ENCODE data around the gene DENND10.
"Not testable (repeated sequence)": the region's sequence is repeated elsewhere in the genome, so short reads cannot be mapped to it uniquely, and the experiment has no call there.

DENND10 gene

DNA sequence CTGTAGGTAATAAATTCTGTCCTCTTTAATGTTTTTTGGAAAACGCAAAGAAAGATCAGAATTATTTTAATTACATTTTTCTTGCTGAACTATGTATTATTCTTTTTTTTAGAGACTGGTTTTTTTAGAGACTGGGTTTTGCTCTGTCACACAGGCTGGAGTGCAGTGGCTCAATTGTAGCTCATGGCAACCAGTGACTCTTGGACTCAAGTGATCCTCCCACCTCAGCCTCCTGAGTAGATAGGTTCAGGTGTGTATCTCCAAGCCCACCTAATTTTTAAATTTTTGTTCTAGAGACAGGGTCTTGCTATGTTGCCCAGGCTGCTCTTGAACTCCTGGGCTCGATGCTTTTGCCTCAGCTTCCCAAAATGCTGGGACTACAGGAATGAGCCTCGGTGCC lies 5.3 kb upstream of the DENND10 start:
- no peak for DNase-seq (ENCODE audit: low read depth)

DNA sequence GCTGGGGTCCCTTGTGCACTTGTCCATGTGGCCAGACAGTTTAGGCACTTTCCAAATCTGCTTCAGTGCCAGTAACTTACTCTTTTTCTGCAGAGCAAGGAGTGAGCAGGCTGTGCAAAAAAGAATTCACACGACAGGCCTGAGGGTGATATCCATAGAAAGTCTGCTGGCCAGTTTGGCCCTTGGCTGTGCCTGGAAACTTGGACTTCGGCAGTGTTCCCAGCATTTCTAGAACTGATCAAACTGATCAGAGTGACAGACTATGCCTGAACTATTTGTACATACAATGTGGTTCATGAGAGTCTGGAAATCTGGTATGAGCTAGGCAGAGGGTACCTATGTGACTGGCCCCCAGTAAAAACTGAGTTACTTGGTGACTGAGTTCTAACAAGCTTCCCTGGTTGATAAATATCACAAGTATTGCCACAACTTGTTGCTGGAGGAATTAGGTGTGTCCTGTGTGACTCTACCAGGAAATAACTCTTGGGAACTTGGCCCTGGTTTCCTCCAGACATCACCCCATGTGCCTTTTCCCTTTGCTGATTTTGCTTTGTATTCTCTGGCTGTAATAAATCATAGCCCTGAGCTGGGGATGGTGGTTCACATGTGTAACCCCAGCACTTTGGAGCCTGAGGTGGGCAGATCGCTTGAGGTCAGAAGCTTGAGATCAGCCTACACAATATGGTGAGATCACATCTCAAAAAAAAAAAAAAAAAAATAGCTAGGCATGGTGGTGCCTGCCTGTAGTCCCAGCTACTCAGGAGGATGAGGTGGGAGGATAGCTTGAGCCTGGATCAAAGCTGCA lies 3.3 kb upstream of the DENND10 start:
- no peak for DNase-seq (ENCODE audit: low read depth)

GRCh38 chr10:119101366-119102098 lies 2.4 kb upstream of the DENND10 start:
- no peak for DNase-seq (ENCODE audit: low read depth)

DNA sequence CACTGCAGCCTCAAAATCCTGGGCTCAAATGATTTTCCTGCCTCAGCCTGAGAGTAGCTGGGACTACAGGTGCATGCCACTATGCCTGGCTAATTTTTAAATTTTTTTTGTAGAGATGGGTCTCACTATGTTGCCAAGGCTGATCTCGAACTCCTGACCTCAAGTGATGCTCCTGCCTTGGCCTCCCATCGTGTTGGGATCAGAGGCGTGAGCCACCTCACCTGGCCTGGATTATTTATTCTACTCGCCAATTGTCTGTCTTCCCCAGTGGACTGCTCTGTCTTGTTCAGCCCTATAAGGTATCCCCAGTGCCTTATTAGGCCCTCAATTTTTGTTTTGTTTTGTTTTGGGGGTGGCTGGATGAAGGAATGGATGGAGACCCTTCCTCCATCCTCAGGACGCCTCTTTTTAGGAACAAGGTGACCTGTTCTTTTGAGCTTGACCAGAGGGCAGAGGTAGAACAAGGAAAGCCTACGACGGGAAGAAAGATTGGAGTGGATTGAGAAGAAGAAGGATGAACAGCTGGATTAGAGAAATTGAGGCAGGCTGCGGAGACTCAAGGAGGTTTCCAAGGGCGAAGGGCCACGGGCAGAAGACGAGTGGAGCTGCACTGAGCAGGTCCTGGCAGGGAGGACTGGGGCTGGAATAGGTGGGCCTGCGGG lies 541 bp upstream of the DENND10 start:
- DNase-seq (ENCODE audit: low read depth): no peak

GRCh38 chr10:119104654-119105015 lies 722 bp downstream of the DENND10 start:
- peak; percentile 23 for DNase-seq (ENCODE audit: low read depth)

GRCh38 chr10:119105155-119105554 lies 1.2 kb downstream of the DENND10 start:
- no peak for DNase-seq (ENCODE audit: low read depth)

DNA sequence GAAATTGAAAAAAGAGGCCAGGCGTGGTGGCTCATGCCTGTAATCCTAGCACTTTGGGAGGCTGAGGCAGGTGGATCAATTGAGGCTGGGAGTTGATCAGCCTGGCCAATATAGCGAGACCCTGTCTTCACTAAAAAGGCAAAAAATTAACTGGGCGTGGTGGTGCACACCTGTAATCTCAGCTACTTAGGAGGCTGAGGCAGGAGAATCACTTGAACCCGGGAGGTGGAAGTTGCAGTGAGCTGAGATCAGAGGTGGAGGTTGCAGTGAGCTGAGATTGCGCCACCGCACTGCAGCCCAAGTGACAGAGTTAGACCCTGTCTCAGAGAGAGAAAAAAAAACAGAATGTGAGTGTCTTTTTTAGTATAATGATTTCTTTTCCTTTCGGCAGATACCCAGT lies 2.0 kb downstream of the DENND10 start:
- not testable (repeated sequence) for DNase-seq (ENCODE audit: low read depth)

DNA sequence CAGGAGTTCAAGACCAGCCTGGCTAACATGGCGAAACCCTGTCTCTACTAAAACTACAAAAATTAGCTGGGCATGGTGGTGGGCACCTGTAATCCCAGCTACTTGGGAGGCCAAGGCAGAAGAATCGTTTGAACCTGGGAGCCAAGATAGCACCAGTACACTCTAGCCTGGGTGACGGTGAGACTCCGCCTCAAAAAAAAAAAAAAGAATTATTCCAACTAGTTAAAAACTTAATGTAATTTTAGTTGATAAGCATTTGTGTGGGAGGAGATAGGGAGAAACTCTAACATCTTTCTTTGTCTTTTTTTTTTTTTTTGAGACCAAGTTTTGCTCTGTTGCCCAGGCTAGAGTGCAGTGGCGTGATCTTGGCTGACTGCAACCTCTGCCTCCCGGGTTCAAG lies 3.2 kb downstream of the DENND10 start:
- DNase-seq (ENCODE audit: low read depth): not testable (repeated sequence)

- not testable (repeated sequence) for DNase-seq (ENCODE audit: low read depth)
Measured at GRCh38 chr10:119107771-119108170, 3.9 kb downstream of the DENND10 start.

DNA sequence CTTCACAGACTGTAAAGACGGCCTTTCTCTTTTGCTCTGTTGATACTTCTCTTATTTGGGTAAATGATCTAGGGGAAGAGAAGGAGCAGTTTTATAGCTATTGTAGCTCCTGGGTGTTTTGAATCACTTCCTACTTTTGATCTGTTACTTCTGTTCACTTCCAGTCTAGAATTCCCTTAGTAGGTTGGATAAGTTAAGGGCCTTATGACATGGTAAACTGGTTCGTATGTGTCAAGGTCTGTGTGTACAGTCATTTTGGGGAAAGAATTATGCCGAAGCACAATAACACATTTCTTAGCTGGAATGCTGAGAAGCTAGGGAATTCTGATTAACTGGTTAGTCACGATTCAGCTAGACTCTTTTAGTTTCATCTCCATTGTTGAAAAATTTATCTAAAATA lies 8.1 kb downstream of the DENND10 start:
- peak; percentile 63 for DNase-seq (ENCODE audit: low read depth)

DNA sequence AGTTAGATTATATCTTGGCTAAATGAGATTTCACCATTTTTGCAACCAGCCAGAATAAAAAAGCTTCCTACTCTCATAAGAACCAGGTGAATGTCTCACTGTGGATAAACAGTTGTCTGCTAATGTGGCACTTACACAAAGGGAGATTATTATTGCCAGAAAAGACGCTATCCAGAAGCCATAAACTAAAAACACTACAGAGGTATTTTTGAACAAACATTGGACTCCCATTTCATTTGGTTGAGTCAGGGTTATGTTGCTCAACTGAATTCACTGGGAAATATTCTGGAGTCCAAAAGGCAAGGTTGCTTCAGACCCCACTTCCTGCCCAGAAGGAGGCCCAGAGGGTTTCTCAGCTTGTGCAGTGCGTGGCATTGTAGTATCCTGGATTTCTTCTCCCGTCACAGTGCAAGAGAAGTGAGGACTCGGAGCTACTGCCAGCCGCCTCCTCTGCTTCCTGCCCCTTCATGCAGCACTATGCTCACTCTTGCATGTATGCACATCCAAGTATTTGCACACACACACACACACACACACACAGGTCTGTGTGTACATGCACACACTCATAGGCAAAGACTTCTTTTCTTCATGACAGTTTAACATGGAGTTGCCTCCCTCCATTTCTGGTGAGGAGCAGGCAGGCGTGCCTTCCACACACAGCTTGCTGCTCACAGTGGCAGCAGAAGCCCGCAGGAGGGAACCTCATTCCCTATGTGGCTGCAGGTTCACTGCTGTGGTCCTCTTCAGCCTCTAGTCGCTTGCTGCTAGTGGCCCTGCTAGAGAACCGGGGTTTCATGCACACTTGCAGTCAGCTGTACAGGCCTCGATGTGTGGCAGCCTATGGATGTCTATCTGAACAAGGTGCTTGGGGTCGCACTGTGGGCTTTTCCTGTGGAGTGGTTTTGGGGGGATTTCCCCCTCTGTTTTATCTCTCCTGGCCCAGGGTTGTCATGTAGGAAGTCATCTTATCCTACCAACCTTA lies 10.1 kb downstream of the DENND10 start:
- peak; percentile 98 for DNase-seq (ENCODE audit: low read depth)

DNA sequence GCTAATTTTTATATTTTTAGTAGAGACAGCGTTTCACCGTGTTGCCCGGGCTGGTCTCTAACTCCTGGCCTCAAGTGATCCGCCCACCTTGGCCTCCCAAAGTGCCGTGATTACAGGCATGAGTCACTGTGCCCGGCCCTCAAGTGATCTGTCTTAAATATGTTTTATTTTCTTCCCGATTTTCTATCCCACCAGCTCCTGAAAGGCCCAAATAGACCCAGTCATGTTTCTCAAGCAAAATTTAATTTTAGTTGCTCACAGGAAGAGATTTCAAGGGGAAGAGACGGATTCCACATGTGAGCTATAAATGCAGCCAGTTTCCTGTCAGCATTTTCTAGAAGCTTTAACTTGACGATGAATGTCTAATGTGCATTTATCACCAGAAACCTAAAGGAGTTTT lies 12.0 kb downstream of the DENND10 start:
- peak; percentile 59 for DNase-seq (ENCODE audit: low read depth)

DNA sequence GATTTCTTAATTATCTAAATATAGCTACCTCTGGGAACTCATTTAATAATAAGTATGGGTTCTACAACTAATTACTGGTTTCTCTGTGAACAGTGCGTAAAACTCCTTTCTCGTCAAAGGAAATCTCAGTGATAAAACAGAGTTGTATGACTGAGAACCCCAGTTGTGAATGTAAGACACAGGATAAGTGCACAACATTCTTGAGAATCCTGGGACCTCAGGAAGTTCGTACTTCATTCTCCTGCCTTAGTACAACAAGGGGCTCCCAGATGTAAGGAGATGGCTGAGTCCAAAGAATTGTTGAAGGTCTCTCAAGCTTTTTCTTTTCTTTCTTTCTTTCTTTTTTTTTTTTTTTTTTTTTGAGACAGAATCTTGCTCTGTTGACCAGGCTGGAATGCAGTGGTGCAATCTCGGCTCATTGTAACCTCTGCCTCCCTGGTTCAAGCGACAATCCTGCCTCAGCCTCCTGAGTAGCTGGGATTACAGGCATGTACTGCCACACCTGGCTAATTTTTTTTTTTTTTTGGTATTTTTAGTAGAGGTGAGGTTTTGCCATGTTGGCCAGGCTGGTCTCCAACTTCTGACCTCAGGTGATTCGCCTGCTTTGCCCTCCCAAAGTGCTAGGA lies 12.5 kb downstream of the DENND10 start:
- DNase-seq (ENCODE audit: low read depth): peak; percentile 16

DNA sequence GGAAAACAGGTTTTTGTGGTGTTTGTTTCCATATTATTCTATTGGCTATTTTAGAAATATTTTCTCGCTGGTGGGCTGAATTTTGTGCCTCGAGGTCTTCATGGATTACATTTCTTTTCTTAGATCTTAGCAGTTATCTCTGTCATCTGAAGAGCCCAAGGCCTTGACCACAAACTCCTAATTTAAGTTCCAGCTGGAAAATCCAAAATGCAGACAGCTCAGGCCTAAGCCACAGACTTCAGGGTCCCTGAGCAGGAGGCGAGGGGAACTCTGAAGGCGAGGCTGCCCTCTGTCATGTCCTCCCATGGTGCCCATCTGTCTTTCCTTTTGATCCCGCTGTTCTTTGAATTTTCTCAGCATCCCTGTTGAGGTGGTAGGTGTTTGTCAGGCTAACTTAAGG lies 14.3 kb downstream of the DENND10 start:
- DNase-seq (ENCODE audit: low read depth): no peak

- DNase-seq (ENCODE audit: low read depth): no peak
Measured at GRCh38 chr10:119119400-119119799, 15.5 kb downstream of the DENND10 start.

DNA sequence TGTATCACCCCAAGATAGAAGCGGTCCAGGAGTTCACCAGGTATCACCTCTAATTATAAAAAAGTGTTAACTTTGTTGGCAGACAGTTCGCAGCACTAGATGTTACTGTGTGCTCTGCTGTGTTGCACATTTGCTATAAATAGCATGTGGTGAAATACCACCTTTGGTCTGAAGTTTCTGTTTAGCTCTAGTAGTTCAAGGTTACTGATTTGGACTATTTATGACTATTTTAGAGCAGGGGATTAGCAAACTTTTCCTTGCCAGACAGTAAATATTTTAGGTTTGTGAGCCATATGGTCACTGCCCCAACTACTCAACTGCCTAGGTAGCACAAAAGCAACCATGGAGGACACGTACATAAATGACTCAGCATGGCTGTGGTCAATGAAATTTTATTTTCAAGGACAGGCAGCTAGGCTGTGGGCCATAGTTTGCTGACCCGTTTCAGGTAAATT lies 16.5 kb downstream of the DENND10 start:
- DNase-seq (ENCODE audit: low read depth): peak; percentile 89

DNA sequence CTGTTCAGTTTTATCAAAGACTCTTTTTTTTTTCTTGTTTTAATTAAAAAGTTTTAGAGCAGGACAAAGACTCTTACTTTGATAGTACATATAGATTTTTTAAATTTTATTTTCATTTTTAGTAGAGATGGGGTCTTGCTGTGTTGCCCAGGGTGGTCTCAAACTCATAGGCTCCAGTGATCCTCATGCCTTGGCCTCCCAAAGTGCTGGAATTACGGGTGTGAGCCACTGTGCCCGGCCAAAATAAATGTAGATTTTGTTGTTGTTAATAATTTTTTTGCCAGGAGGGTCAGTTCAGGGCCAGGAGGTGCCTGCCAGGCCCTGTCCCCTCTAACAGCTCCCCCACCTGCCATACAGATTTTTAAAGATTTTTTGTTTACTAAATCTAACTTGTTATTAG lies 17.0 kb downstream of the DENND10 start:
- no peak for DNase-seq (ENCODE audit: low read depth)

DNA sequence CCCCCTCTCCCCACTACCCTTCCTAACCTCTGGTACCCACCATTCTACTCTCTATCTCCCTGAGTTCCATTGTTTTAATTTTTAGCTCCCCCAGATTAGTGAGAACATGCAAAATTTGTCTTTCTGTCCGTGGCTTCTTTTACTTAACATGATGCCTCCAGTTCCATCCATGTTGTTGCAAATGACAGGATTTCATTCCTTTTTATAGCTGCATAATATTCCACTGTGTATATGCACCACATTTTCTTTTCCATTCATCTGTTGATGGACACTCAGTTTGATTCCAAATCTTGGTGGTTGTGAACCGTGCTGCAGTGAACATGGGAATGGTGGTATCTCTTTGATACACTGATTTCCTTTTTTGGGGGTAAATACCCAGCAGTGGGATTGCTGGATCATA lies 22.0 kb downstream of the DENND10 start:
- DNase-seq (ENCODE audit: low read depth): no peak

GRCh38 chr10:119129721-119130120 lies 25.8 kb downstream of the DENND10 start:
- DNase-seq (ENCODE audit: low read depth): no peak

DNA sequence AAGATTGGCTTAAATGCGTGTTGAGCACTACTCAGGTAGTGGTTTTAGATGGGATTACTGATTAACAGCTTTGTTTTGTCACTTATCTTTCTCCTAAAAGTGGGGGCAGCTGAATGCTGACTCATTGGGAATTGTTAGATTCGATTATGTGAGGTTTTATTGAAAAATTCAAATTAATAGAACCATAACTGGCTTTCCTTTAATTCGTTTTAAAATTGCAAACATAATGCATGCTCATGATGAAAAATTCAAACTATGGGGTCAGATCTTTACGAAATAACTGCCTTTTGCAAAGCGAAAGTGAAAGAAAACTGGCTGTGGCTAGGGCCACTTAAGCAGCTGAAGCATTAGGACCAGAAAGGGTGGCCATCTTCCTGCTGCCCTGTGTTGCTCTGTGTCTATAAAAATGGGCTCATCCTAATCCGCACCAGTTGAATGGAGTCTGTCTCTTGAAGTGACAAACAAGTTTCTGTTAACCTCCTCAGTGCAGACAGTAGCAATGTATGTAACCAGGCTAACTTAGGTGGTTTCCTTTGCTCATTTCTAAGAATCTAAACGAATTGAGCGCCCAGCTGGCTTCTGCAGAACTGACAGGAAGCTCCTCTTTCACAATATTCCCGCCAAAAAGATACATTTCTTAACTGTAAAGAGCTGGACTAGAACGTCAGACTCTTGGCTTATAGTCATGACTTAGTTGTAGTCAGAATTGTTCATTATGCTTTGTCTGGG lies 27.8 kb downstream of the DENND10 start:
- peak; percentile 69 for DNase-seq (ENCODE audit: low read depth)
